Heart left ventricle (tissue), 13 donors: Measurements from ENCODE around the gene MUL1.

Experiments used
- POLR2A ChIP-seq, 2 donors: fragments of 450-650 bp; IDR thresholded peaks; one replicate each; pipeline ENCODE4 v1.6.1; 2017; ENCODE audit warnings: antibody characterized with exemption in 2 of 2, mild to moderate bottlenecking in 2 of 2, moderate library complexity in 2 of 2
- TF ChIP-seq, protein P1 (sequence below), 12 donors: fragments of 200-600 bp; sonication (generic) in 4 of 12; IDR thresholded peaks; one replicate each; pipeline versions ENCODE4 v1.5.0 to v1.8.0; 2018 to 2022; ENCODE audit warnings: antibody characterized with exemption in 12 of 12, mild to moderate bottlenecking in 5 of 12
- donor health status: ischemic (EF 13 %, LVEDD 7.1; RV severe dilation, severe dysfunction).
- donor health status: DM: no; HTN: yes; CAD: no.
- donor health status: DM: no; HTN: no; CAD: no.
- donor health status: ischemic (EF 25% LVEDD 6.9; RV normal size, moderate dysfunction).
- donor health status: ischemic (EF 25% LVEDD 5.7; RV mildly dilated, moderate dysfunction).
- donor health status: ischemic (EF 35%, LVEDD 5.7; RV mildly dilated, moderate dysfunction).
- donor health status: nonischemic (EF 11% LVEDD 7.7; RV severe dilation, severe dysfunction).
- donor health status: DM: yes; HTN: yes; CAD: no.
- donor health status: PGD.
- donor health status: ischemic (EF 29% LVEDD 5.4; RV normal size, mild dysfunction).
- donor health status: nonischemic (EF 23%, LVEDD 6.1; RV moderate dilation, normal function).

DNA sequence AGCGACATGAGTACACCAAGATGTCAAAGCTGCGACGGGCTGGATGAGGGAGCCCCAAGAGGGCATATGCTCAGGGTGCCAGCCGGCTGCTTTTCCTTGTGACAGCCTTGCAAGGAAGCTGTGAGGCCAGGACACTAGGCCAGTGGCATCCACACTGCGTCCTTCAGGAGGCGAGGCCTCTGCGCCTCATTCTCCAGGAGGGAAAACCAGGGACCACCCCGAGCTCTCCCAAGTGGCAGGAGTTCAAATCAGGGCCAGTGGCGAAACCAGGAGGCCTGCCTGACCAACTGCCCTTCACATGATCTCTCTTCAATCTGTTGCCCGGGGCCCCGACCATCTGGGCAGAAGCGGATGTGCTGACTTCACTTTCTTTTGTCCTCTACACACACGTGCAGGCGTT, 8.2 kb downstream of the MUL1 start:
- TF ChIP-seq, protein P1, sequence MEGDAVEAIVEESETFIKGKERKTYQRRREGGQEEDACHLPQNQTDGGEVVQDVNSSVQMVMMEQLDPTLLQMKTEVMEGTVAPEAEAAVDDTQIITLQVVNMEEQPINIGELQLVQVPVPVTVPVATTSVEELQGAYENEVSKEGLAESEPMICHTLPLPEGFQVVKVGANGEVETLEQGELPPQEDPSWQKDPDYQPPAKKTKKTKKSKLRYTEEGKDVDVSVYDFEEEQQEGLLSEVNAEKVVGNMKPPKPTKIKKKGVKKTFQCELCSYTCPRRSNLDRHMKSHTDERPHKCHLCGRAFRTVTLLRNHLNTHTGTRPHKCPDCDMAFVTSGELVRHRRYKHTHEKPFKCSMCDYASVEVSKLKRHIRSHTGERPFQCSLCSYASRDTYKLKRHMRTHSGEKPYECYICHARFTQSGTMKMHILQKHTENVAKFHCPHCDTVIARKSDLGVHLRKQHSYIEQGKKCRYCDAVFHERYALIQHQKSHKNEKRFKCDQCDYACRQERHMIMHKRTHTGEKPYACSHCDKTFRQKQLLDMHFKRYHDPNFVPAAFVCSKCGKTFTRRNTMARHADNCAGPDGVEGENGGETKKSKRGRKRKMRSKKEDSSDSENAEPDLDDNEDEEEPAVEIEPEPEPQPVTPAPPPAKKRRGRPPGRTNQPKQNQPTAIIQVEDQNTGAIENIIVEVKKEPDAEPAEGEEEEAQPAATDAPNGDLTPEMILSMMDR (IDR thresholded peaks at IDR 0.05), result no peak
- no peak for TF ChIP-seq POLR2A (IDR thresholded peaks at IDR 0.05)
